SK-N-MC (cell line): ENCODE data around the gene SRGN.

Experiments used
- EZH2 ChIP-seq: fragments of 200-600 bp; sonication (generic); IDR thresholded peaks from one replicate; pipeline ENCODE4 v1.6.1; 2017; ENCODE audit warnings: antibody characterized with exemption
- POLR2AphosphoS5 ChIP-seq: IDR thresholded peaks from 2 replicates; pipeline ENCODE4 v1.6.1; 2012; ENCODE audit warnings: mild to moderate bottlenecking, low read depth, low read length, borderline replicate concordance

- TF ChIP-seq EZH2 (no peak), POLR2AphosphoS5 (no peak)
Observed at GRCh38 chr10:69078311-69078710, 9.6 kb upstream of the SRGN start.
